Stimulated activated CD4-positive, alpha-beta T cell treated with anti-CD3 and anti-CD28 coated beads, TNF-alpha, amount 100 ng/mL, for 24 hours (primary cell): ENCODE data around the gene NPIPB8.
"Not testable (repeated sequence)": the region's sequence is repeated elsewhere in the genome, so short reads cannot be mapped to it uniquely, and the experiment has no call there.

Source experiments
- DNase-seq, 3 experiments: peaks; one replicate each; pipeline ENCODE4 v3.0.0-alpha.2; 2020; ENCODE audit warnings: low read depth in 3 of 3

NPIPB8 gene

GRCh38 chr16:28637765-28638164, at the start of gene NPIPB8:
NPIPB8 (plus strand) TSS chr16:28638065; CDS start chr16:28638361, 296 bp downstream.
- not testable (repeated sequence) for DNase-seq

GRCh38 chr16:28589069-28589468, 48.8 kb upstream of the NPIPB8 start:
- no peak for DNase-seq

- DNase-seq, result no peak
Observed at GRCh38 chr16:28589930-28590329, 47.9 kb upstream of the NPIPB8 start.

GRCh38 chr16:28590384-28591340, 47.2 kb upstream of the NPIPB8 start:
- no peak for DNase-seq

- no peak for DNase-seq
Observed at GRCh38 chr16:28591355-28591754, 46.5 kb upstream of the NPIPB8 start.

- no peak for DNase-seq
Observed at GRCh38 chr16:28592511-28592910, 45.4 kb upstream of the NPIPB8 start.

GRCh38 chr16:28592979-28593553, 44.8 kb upstream of the NPIPB8 start:
- no peak for DNase-seq

GRCh38 chr16:28595451-28595850, 42.4 kb upstream of the NPIPB8 start:
- DNase-seq, result not testable (repeated sequence)

- no peak for DNase-seq
Observed at GRCh38 chr16:28596115-28596630, 41.7 kb upstream of the NPIPB8 start.

- DNase-seq, result no peak
Observed at GRCh38 chr16:28596840-28597691, 40.8 kb upstream of the NPIPB8 start, which contains the start of gene SULT1A2. SULT1A2 (minus strand) TSS chr16:28597050; CDS start chr16:28595930, 1,120 bp downstream.

GRCh38 chr16:28597692-28598261, 40.1 kb upstream of the NPIPB8 start:
- no peak for DNase-seq

- DNase-seq, result not testable (repeated sequence)
Observed at GRCh38 chr16:28599377-28600285, 38.2 kb upstream of the NPIPB8 start.

- DNase-seq, result not testable (repeated sequence)
Observed at GRCh38 chr16:28600965-28601364, 36.9 kb upstream of the NPIPB8 start.

GRCh38 chr16:28601589-28601988, 36.3 kb upstream of the NPIPB8 start:
- DNase-seq, result not testable (repeated sequence)

- not testable (repeated sequence) for DNase-seq
Observed at GRCh38 chr16:28602062-28602461, 35.8 kb upstream of the NPIPB8 start.

GRCh38 chr16:28602529-28602928, 35.3 kb upstream of the NPIPB8 start:
- no peak for DNase-seq

- no peak for DNase-seq
Observed at GRCh38 chr16:28603381-28604185, 34.3 kb upstream of the NPIPB8 start.

GRCh38 chr16:28604186-28604565, 33.7 kb upstream of the NPIPB8 start:
- DNase-seq, result no peak
